Bronchial epithelial cell (primary cell): ENCODE measurements around the gene MAPK4. TPM values are rescaled to one million over a fixed set of nuclear protein-coding genes. Genes with fewer than 3 reads are reported as not detected.

Experiments used
- DNase-seq: peaks from one replicate; pipeline ENCODE4 v3.0.0-alpha.2; 2010; ENCODE audit warnings: low read depth
- FAIRE-seq: peaks from 2 replicates; lab custom pipeline; 2011; peaks lifted over from hg19 to GRCh38; lab: Jason Lieb, UNC
- H3K27me3 ChIP-seq: 2 replicates; pipeline ENCODE4 v1.5.1; 2011; ENCODE audit warnings: low read length; ENCODE audit not compliant: control insufficient read depth, insufficient read depth
- H3K36me3 ChIP-seq: 2 replicates; pipeline ENCODE4 v1.5.1; 2011; ENCODE audit warnings: low read length; ENCODE audit not compliant: control insufficient read depth, insufficient read depth
- H3K4me3 ChIP-seq: 2 replicates; pipeline ENCODE4 v1.5.1; 2011; ENCODE audit warnings: mild to moderate bottlenecking, low read depth, low read length, control low read depth
- total RNA-seq: library from RNA; depleted of rRNA; stranded (reverse); fragments of >200 nt; gene quantifications from 2 replicates; pipeline ENCODE4 v1.2.1, GENCODE V29; 2014
- TF ChIP-seq, protein P1 (sequence below): IDR thresholded peaks from 2 replicates; pipeline ENCODE4 v1.5.1; 2011; ENCODE audit warnings: mild to moderate bottlenecking, moderate library complexity, low read length, control low read depth, inconsistent platforms; ENCODE audit not compliant: insufficient read depth, severe bottlenecking

MAPK4 gene
- total RNA-seq, 1 donor from 2014 or later: not detected

DNA sequence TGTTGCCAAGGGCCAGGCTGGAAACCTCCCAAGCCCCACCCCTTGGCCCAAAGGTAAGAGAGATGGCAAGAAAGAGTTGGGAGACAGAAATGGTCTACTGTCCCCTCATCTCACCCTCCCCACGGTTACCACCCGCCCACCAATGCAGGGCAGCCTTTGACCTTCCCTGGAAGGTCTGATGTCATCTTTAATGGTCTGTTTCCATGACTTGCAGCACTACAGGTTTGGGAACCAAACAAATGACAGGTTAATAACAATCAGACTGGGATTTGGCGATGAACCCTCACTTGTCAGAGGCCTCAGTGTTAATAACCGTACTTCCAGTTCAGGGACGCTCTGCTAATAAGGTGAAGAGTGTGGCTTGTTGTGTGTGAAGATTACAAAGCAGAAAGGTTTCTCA lies 189.5 kb downstream of the MAPK4 start:
- DNase-seq: no peak
- peak; percentile 72 for FAIRE-seq
- TF ChIP-seq, protein P1, sequence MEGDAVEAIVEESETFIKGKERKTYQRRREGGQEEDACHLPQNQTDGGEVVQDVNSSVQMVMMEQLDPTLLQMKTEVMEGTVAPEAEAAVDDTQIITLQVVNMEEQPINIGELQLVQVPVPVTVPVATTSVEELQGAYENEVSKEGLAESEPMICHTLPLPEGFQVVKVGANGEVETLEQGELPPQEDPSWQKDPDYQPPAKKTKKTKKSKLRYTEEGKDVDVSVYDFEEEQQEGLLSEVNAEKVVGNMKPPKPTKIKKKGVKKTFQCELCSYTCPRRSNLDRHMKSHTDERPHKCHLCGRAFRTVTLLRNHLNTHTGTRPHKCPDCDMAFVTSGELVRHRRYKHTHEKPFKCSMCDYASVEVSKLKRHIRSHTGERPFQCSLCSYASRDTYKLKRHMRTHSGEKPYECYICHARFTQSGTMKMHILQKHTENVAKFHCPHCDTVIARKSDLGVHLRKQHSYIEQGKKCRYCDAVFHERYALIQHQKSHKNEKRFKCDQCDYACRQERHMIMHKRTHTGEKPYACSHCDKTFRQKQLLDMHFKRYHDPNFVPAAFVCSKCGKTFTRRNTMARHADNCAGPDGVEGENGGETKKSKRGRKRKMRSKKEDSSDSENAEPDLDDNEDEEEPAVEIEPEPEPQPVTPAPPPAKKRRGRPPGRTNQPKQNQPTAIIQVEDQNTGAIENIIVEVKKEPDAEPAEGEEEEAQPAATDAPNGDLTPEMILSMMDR: no peak
- no peaks in the 10 kb centered on the region for H3K27me3 ChIP-seq
- H3K4me3 ChIP-seq: no peak overlapping the region
- H3K36me3 ChIP-seq: no peaks in the 10 kb centered on the region

GRCh38 chr18:50749945-50750344 lies 190.1 kb downstream of the MAPK4 start:
- no peak overlapping the region for H3K4me3 ChIP-seq
- TF ChIP-seq, protein P1: no peak
- no peak for DNase-seq
- no peaks in the 10 kb centered on the region for H3K36me3 ChIP-seq
- FAIRE-seq: no peak
- peaks cover 1% of the 10 kb centered on the region for H3K27me3 ChIP-seq

DNA sequence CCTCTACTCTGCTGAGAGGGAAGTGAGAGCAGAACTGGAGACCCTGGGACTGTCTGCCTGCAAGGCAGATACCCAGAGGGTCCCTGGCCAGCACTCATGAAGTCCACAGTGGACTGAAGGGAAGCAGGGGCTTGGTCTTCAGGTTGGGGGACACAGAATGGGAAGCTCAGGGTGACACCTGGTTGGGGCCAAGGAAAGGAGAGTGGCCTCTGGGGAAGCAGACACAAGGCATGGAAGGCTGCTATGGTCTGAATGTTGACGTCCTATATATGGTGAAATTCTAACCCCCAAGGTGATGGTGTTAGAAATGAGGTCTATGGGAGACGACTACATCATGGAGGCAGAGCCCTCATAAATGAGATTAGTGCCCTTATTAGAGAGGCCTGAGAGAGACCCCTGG lies 190.7 kb downstream of the MAPK4 start:
- Histone ChIP-seq H3K36me3 (no peaks in the 10 kb centered on the region), H3K27me3 (peaks cover 3% of the 10 kb centered on the region), H3K4me3 (no peak overlapping the region)
- TF ChIP-seq, protein P1: no peak
- FAIRE-seq (no peak), DNase-seq (no peak)

DNA sequence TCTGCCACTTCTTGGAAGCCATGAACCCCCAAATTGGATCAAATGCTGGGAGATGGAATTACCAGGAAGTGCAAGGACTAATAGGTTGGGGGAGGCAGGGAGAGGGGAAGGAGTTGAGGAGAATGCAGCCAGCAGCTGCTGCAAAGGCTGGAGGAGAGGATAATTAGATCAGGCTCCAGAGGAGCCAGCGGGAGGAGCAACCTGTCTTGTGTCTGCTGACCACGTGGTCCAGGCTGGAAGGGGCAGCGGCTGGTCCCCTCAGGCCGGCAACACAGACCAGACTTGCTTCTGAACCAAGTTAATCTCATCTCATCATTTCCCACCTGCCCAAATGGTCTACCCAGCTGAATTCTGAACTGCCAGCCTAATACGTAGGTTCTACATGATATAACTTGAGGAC lies 191.6 kb downstream of the MAPK4 start:
- DNase-seq (no peak), FAIRE-seq (no peak)
- peaks cover 3% of the 10 kb centered on the region for H3K27me3 ChIP-seq
- TF ChIP-seq, protein P1: no peak
- H3K36me3 ChIP-seq: no peaks in the 10 kb centered on the region
- no peak overlapping the region for H3K4me3 ChIP-seq

GRCh38 chr18:50751947-50752346 lies 192.1 kb downstream of the MAPK4 start:
- TF ChIP-seq, protein P1: no peak
- DNase-seq (no peak), FAIRE-seq (no peak)
- H3K4me3 ChIP-seq: no peak overlapping the region
- no peaks in the 10 kb centered on the region for H3K36me3 ChIP-seq
- peaks cover 3% of the 10 kb centered on the region for H3K27me3 ChIP-seq

DNA sequence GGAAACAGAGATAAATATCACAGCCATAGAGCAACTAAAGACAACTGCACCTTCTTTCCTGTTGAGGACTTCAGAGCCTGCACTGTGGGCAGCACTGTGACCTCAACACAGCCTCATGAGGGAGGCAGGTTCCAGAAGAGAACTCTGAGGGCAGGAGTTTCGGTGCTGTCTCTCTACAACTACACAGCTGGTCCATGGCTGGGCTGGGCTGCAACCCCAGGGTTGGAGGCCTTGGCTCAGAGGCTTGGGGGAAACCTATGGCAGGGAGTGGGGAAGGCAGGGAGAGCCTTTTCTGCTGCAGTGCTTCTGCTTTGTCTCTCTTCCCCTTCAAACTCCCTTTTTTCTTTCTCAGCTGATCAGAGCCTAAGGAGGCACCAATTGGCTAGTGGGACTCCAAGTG lies 193.4 kb downstream of the MAPK4 start:
- Histone ChIP-seq H3K4me3 (no peak overlapping the region), H3K36me3 (no peaks in the 10 kb centered on the region), H3K27me3 (peaks cover 3% of the 10 kb centered on the region)
- FAIRE-seq: no peak
- TF ChIP-seq, protein P1: no peak
- no peak for DNase-seq
